Right lobe of liver (tissue), 4 donors: Measurements from ENCODE around the gene MATN1.

Experiments
- CTCF ChIP-seq, 4 donors: fragments of 200-600 bp in 3 of 4; fragments of 450-650 bp in 1 of 4; IDR thresholded peaks; one replicate each; pipeline versions ENCODE4 v1.5.1 to v1.8.0; 2016 to 2022; ENCODE audit warnings: antibody characterized with exemption in 4 of 4, mild to moderate bottlenecking in 2 of 4
- POLR2A ChIP-seq: fragments of 450-650 bp; IDR thresholded peaks from one replicate; pipeline ENCODE4 v1.6.1; 2017; ENCODE audit warnings: antibody characterized with exemption, mild to moderate bottlenecking
- donor health status: DM: no; HTN: no; CAD: no.
- donor health status: DM: no; HTN: no; CAD: no.
- donor health status: DM: no; HTN: yes; CAD: no.

GRCh38 chr1:30771005-30771404 is 47.6 kb upstream of the MATN1 start:
- TF ChIP-seq CTCF (IDR thresholded peaks at IDR 0.05) (no peak), POLR2A (no peak)
